Measurements from ENCODE around the gene ZNF112.
A peak's percentile ranks its signal among the peaks of the same experiment; 100 is the strongest.
"Not testable (repeated sequence)": the region's sequence is repeated elsewhere in the genome, so short reads cannot be mapped to it uniquely, and the experiment has no call there.

ZNF112 gene

GRCh38 chr19:44356383-44357111, at the start of gene ZNF112:
Gene ZNF112 (minus strand): TSS chr19:44356680. CDS start chr19:44340539, 16,141 bp downstream.
- DNase-seq, result peak; percentile 7

GRCh38 chr19:44401139-44402115, 44.9 kb upstream of the ZNF112 start, which contains the start of gene ZNF285:
Gene ZNF285 (minus strand): TSS chr19:44401608. CDS start chr19:44397213, 4,395 bp downstream.
- DNase-seq, result no peak

DNA sequence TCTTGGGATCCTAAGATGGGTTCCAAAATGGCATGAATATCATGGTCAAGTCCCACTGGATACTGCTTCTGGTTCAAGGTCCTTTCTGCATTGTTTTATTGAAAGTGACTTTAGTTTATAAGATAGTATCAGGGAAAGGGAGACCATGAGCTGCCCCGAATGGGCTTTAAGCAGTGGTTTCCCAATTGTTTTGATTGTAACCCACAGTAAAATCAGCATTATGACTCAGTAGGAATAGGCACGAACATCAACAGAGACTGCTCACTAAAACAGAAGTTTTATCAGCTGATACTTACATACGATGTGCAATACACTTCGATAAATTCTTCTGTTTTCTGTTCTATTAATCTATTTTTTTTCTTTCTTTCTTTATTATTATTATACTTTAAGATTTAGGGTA, 32.8 kb upstream of the ZNF112 start:
- not testable (repeated sequence) for DNase-seq

DNA sequence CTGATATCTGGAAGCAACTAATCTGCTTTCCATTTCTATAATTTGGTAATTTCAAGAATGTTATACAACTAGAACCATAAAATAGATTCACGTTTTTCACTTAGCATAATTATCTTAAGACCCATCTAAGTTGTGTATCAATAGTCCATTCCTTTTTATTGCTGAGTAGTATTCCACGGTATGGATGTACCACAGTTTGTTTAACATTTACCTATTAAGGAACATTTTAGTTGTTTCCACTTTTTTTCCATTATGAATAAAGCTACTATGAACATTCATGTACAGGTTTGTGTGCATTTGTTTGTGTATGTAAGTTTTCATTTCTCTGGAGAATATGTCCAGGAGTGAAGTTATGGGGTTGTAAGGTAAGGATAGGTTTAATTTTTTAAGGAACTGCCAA, 18.3 kb upstream of the ZNF112 start:
- no peak for DNase-seq

GRCh38 chr19:44371815-44372480, 15.5 kb upstream of the ZNF112 start:
- no peak for DNase-seq

DNA sequence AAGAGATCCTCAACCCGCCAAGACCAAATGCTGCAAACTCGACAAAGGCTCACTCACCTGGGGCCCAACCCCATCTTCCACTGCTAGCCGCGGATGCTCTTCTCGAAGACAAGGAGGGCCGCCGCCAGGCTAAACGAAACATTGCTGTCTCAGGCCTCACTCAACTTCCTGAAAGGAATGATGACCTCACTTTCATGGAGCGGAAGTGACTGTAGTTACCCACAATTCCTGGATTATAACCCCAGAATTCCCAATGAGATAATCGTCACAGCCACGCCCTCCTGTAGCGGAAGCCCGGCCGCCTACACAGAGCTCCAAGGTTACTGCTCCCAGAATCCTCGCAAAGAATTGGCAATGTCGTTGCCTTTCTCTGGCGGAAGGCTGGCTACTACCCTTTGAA, 10.5 kb upstream of the ZNF112 start:
- no peak for DNase-seq

DNA sequence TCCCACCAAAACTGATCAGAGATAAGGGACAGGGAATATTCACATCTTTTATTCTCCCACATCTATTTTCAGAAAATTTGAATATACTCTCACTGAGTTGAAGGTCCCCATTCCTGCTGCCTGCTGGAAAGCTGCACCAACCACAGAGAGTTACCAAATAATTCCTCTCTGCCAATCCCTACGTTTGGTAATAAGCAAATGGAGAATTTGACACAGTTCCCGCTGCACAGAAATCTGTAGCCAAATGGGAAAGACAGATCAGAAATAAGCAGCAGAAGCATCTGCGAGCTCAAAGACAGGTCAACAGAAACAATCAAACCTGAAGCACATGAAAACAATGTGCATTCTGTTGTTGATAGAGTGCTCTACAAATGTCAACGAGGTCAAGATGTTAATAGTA, 9.9 kb downstream of the ZNF112 start:
- no peak for DNase-seq

DNA sequence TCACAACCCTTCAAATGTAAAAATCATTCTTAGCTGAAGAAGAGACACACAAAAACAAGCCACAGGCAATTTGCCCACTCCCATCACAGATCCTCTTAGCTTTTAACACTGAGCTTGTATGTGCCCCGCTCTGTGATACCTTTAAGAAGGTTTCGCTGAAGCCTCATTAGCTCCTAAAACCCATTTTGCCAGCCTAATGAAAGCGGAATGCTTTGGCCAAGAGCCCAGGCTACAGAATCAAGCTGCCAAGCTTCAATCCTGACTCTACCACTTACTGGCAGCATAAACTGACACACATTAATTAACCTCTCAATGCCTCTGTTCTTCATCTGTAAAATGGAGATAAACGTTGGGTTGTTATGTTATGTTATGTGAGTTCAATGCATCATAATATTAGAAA, 10.5 kb downstream of the ZNF112 start:
- no peak for DNase-seq

DNA sequence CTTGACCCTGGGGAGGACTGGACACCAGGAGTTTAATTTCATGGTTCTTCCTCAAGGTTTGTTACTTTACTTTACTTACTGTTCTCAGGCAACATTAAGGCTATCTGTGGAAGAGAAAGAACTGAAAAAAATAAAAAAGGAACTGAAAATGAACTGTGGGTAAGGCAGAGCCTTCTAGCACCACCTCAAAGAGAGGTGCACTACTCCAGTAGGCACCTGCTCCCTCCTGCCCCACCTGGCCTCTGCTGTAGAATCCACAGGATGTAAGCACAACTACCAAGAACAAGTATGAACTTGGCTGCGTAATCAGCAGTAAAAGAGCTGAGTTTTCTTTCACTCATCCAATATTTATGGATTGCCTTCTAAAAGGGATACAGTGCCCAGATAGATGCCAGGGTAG, 12.2 kb downstream of the ZNF112 start:
- no peak for DNase-seq

GRCh38 chr19:44341794-44342193, 14.7 kb downstream of the ZNF112 start:
- no peak for DNase-seq

DNA sequence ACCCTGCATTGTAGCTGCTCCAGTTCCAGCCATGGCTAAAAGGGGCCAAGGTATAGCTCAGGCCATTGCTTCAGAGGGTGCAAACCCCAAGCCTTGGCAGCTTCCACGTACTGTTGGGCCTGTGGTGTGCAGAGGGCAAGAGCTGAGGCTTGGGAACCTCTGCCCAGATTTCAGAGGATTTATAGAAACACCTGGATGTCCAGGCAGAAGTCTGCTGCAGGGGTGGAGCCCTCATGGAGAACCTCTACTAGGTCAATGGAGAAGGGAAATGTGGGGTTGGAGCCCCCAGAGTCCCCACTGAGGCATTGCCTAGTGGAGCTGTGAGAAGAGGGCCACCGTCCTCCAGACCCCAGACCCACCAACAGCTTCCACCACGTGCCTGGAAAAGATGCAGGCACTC, 21.8 kb downstream of the ZNF112 start:
- not testable (repeated sequence) for DNase-seq

DNA sequence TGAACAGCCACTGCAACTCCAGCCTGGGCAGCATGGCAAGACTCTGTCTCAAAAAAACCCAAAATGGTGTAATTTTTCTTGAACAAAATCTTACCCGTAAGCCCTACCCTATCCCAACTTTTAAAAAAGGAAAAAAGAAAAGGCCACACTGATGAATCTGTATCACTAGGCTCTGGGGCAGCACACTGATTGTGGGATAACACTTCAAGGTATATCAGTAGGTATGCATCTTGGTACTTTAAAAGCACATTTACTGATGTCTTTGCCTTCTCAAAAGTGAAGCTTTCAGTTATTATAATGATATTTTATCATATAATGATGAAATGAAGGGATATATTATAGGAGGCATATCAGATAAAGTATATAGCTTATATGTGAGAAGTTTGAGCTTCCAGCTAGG, 24.3 kb downstream of the ZNF112 start:
- DNase-seq, result no peak

GRCh38 chr19:44315883-44316282, 40.6 kb downstream of the ZNF112 start:
- DNase-seq, result no peak

- DNase-seq, result no peak
Measured at GRCh38 chr19:44313231-44313630, 43.2 kb downstream of the ZNF112 start.

- no peak for DNase-seq
Measured at GRCh38 chr19:44308011-44308410, 48.5 kb downstream of the ZNF112 start.

- no peak for DNase-seq
Measured at GRCh38 chr19:44306283-44306682, 50.2 kb downstream of the ZNF112 start.

- DNase-seq, result no peak
Measured at GRCh38 chr19:44305457-44305856, 51.0 kb downstream of the ZNF112 start.

DNA sequence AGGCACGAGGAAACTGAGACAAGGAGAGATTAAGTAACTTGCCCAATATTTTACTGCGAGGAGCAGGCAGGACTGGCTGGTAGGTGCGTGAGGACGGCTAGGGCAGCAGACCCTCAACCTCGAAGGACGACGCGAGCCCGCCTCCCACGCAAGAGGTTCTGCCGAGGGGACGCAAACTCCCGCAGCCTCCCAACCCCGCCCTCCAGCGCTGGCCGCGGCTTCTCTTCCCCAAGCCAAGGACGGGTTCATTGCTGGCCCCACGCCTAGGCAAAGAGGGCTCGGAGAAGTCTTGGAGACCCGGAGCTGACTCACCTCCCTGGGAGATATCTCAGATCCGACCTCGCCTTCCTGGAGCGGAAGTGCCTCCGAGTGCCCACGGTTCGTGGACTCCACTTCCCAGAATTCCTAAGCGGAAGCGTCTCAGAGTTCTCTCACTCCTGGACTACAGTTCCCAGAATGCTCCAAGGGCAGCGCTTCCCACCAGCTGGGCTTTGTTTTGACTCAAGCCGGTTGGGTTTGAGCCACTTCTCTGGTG, 51.8 kb downstream of the ZNF112 start, which contains the start of gene ZNF235:
ZNF235 (minus strand) TSS at position 367 of the 535 bp plus-strand sequence. CDS start 1,621 bp downstream, outside the sequence.
- DNase-seq, result peak; percentile 87

- no peak for DNase-seq
Measured at GRCh38 chr19:44303976-44304568, 52.4 kb downstream of the ZNF112 start.

DNA sequence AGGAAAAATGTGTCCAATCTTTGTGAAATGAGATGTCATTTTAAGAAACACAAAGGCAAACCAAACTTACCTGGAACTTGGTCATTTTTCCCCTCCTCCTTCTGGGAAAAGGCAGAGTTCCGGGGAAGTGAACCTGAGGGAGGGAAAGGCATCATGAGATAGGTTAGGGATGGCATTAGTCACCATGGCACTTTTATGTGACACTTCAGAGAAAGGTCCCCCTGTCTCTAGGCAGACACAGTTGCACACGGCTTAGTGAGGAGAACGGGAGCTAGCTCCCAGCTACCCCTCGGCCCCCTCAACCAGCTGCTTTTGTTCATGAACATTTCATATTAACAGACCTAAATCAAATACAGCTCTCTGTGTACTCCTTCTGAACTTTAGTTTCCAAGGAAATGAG, 53.2 kb downstream of the ZNF112 start:
- DNase-seq, result no peak

DNA sequence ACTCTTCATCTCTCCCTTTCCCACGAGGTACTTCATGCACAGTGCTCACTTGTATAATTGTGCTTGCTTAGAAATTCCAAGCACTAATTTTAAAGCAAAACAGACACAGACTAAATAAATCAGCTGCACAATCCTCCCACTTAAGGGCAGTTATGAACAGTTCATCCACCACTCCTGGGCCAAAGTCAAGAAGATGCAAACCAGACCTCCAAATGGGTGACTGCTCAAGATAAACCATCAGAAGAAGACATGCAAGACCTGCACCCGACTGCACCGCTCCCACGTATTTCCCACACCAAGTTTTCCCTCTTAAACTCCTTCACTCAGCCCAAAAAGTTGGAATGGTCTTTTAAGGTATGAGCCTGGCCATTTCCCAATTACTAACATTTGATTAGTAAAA, 71.5 kb downstream of the ZNF112 start:
- no peak for DNase-seq

DNA sequence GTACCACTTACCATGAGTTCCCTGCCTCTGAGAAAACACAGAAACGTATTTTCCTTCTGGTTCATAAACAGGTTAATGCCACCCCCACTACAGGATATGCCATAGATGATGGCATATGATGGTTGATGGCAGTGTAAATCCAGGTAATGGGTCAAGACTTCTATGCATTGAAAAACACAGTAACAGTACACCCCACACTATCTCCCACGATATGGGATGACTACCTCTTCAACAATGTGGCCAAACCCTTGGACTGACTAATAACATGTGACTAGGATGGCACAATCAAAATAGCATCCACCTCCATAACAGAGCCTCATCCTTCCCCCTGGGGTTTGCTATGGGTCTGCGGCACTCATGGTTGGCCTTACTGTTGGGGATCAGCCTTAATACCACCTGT, 73.6 kb downstream of the ZNF112 start:
- DNase-seq, result no peak
